Measurements from ENCODE around the gene RASSF5. TPM values are rescaled to one million over a fixed set of nuclear protein-coding genes. Genes with fewer than 3 reads are reported as not detected.
A peak's percentile ranks its signal among the peaks of the same experiment; 100 is the strongest.

The RASSF5 gene
- total and polyA plus RNA-seq, 9 of the 15 experiments (the other 6 are each of a cell fraction or from before 2014, with no cell fraction given), result 6.1 to 41.0 (median 25.2) TPM

- TF ChIP-seq SNIP1 (IDR thresholded peaks at IDR 0.05; ENCODE audit: low read depth) (no peak), THAP12 (CRISPR knock-in tag; IDR thresholded peaks at IDR 0.05) (peak; percentile 95), HMGN3 (IDR thresholded peaks at IDR 0.05; ENCODE audit: borderline replicate concordance, extremely low read depth, insufficient read length, low read depth, low read length) (peak; percentile 96), ZBTB1 (CRISPR knock-in tag; IDR thresholded peaks at IDR 0.05; ENCODE audit: borderline replicate concordance, low read depth) (peak; percentile 75; the same call in 1 of the 2 replicates), TRIM25 (IDR thresholded peaks at IDR 0.05; ENCODE audit: borderline replicate concordance) (no peak), ZNF830 (CRISPR knock-in tag; IDR thresholded peaks at IDR 0.05) (no peak), ZNF224 (CRISPR knock-in tag; IDR thresholded peaks at IDR 0.05) (no peak; the same call in 1 of the 2 replicates), AFF4 (CRISPR knock-in tag; IDR thresholded peaks at IDR 0.05) (no peak), DMBX1 (CRISPR knock-in tag; IDR thresholded peaks at IDR 0.05; ENCODE audit: borderline replicate concordance) (peak; percentile 39; the same call in 1 of the 2 replicates), RBFOX2 (IDR thresholded peaks at IDR 0.05; ENCODE audit: low read depth, low read length) (peak; percentile 99), PML (IDR thresholded peaks at IDR 0.05; ENCODE audit: low read length) (peak; percentile 82; the same call in 1 of the 2 replicates), ZNF124 (CRISPR knock-in tag; IDR thresholded peaks at IDR 0.05) (0 out of 2 replicates have a peak, but pooled peaks have one; percentile 73), ZBTB2 (IDR thresholded peaks at IDR 0.05) (peak; percentile 70; the same call in 1 of the 2 replicates), KDM1A (IDR thresholded peaks at IDR 0.05) (peak in 1 of 2 experiments; percentile 83; a peak in 2 of 4 replicates), ZFX (CRISPR knock-in tag; IDR thresholded peaks at IDR 0.05) (peak; percentile 98), U2AF1 (optimal IDR thresholded peaks at IDR 0.05; ENCODE audit: low read depth, low read length) (peak; percentile 89), DACH1 (IDR thresholded peaks at IDR 0.05; ENCODE audit: partially characterized antibody) (peak; percentile 31)
These were observed 128.0 kb downstream of the RASSF5 start, which contains the start of gene DYRK3 (continued) for GRCh38 chr1:206635080-206635977.

Data from K562 (cell line).